B cell (primary cell): ENCODE measurements around the gene RGS10. TPM values are rescaled to one million over a fixed set of nuclear protein-coding genes. Genes with fewer than 3 reads are reported as not detected.

Experiments
- ATAC-seq: fragments of 200-7000 bp; cut with Tn5 transposase; one replicate; pipeline ENCODE4 v1.10.0; 2021; ENCODE audit warnings: low read depth, mild to moderate bottlenecking, moderate number of reproducible peaks, moderate library complexity
- CTCF ChIA-PET: fragments of 350-600 bp; sonication (Branson Sonifier 250); formaldehyde crosslinking; loops from one replicate; lab custom pipeline; 2021; ENCODE audit warnings: antibody characterized with exemption, inconsistent platforms; lab: Charles Lee
- POLR2A ChIA-PET: fragments of 350-600 bp; sonication (Branson Sonifier 250); formaldehyde crosslinking; loops from one replicate; lab custom pipeline; 2021; ENCODE audit warnings: antibody characterized with exemption; lab: Charles Lee
- DNase-seq: peaks from one replicate; pipeline ENCODE4 v3.0.0; 2013
- H2AFZ ChIP-seq: 2 replicates; pipeline ENCODE4 v1.6.1; 2012; ENCODE audit warnings: mild to moderate bottlenecking, low read depth, low read length; ENCODE audit not compliant: insufficient read depth, poor library complexity, severe bottlenecking
- H3K27ac ChIP-seq, 2 donors: 1 replicate in 1 of 2; 2 replicates in 1 of 2; pipeline ENCODE4 v1.5.1; 2012 to 2013; ENCODE audit warnings: low read length in 2 of 2, mild to moderate bottlenecking in 2 of 2, moderate library complexity in 1 of 2
- H3K27me3 ChIP-seq, 4 experiments: fragments of 200-600 bp in 1 of 4; sonication (generic) in 1 of 4; replicated peaks in 1 of 4; 1 replicate in 2 of 4; 2 replicates in 2 of 4; pipeline versions ENCODE4 v1.6.1 to v1.7.0; 2013 to 2016; ENCODE audit warnings: low read length in 3 of 4, mild to moderate bottlenecking in 2 of 4, mixed read lengths in 1 of 4, moderate library complexity in 1 of 4; ENCODE audit not compliant: insufficient read depth in 4 of 4, control insufficient read depth in 3 of 4; ENCODE audit errors: control extremely low read depth in 1 of 4
- H3K36me3 ChIP-seq, 2 experiments: replicated peaks in 1 of 2; 1 replicate in 1 of 2; 2 replicates in 1 of 2; pipeline versions ENCODE4 v1.6.1 to v1.7.1; 2013; ENCODE audit warnings: low read length in 1 of 2; ENCODE audit not compliant: insufficient read depth in 2 of 2, control insufficient read depth in 1 of 2; ENCODE audit errors: control extremely low read depth in 1 of 2, extremely low read depth in 1 of 2
- H3K4me1 ChIP-seq, 2 donors: fragments of 200-600 bp in 1 of 2; sonication (generic) in 1 of 2; 1 replicate in 1 of 2; 2 replicates in 1 of 2; pipeline versions ENCODE4 v1.5.1 to v1.6.1; 2013 to 2017; ENCODE audit warnings: low read length in 2 of 2; ENCODE audit not compliant: control insufficient read depth in 2 of 2, insufficient read depth in 2 of 2
- H3K4me2 ChIP-seq: replicated peaks from 2 replicates; pipeline ENCODE3; 2012; ENCODE audit warnings: mild to moderate bottlenecking, low read depth, low read length; ENCODE audit not compliant: poor library complexity, severe bottlenecking
- H3K4me3 ChIP-seq, 5 experiments: fragments of 200-600 bp in 1 of 5; sonication (generic) in 1 of 5; 1 replicate in 3 of 5; 2 replicates in 2 of 5; pipeline versions ENCODE4 v1.5.1 to v1.7.0; 2011 to 2016; ENCODE audit warnings: low read length in 4 of 5, mild to moderate bottlenecking in 4 of 5, low read depth in 2 of 5, control low read depth in 1 of 5, moderate library complexity in 1 of 5; ENCODE audit not compliant: insufficient read depth in 1 of 5; ENCODE audit errors: control extremely low read depth in 1 of 5, extremely low read depth in 1 of 5
- H3K79me2 ChIP-seq: fragments of 200-600 bp; sonication (generic); one replicate; pipeline ENCODE4 v1.6.0; 2016; ENCODE audit warnings: low read length; ENCODE audit not compliant: control insufficient read depth, insufficient read depth
- H3K9ac ChIP-seq: fragments of 200-600 bp; sonication (generic); 2 replicates; pipeline ENCODE4 v1.6.1; 2017; ENCODE audit warnings: mild to moderate bottlenecking, low read length, moderate library complexity
- H3K9me3 ChIP-seq, 3 donors: one replicate each; pipeline versions ENCODE4 v1.6.1 to v1.7.1; 2013; ENCODE audit warnings: low read length in 2 of 3; ENCODE audit not compliant: control insufficient read depth in 2 of 3, insufficient read depth in 1 of 3; ENCODE audit errors: control extremely low read depth in 1 of 3
- H4K20me1 ChIP-seq: 2 replicates; pipeline ENCODE4 v1.6.0; 2012; ENCODE audit warnings: mild to moderate bottlenecking, low read length; ENCODE audit not compliant: insufficient read depth, control insufficient read depth, poor library complexity, severe bottlenecking
- H3K27ac Mint-ChIP-seq: one replicate; pipeline ENCODE4 v1.8.0; 2021; ENCODE audit warnings: mixed read lengths
- H3K27me3 Mint-ChIP-seq: one replicate; pipeline ENCODE4 v1.8.0; 2021; ENCODE audit warnings: mixed read lengths
- H3K4me1 Mint-ChIP-seq: one replicate; pipeline ENCODE4 v1.8.0; 2021; ENCODE audit warnings: mixed read lengths
- H3K4me3 Mint-ChIP-seq: one replicate; pipeline ENCODE4 v1.8.0; 2021; ENCODE audit warnings: mixed read lengths
- H3K9me3 Mint-ChIP-seq: one replicate; pipeline ENCODE4 v1.8.0; 2022; ENCODE audit warnings: mixed read lengths; ENCODE audit not compliant: insufficient read depth
- EZH2 ChIP-seq: IDR thresholded peaks from 2 replicates; pipeline ENCODE4 v1.6.1; 2012; ENCODE audit warnings: borderline replicate concordance, low read depth, mild to moderate bottlenecking, moderate library complexity, low read length; ENCODE audit not compliant: insufficient read depth, poor library complexity, severe bottlenecking
- WGBS: methylation state at CpG from one replicate; pipeline ENCODE4 v1.1.5; 2013; ENCODE audit warnings: missing lambda C conversion rate; ENCODE audit not compliant: insufficient coverage; 5-methylcytosine and 5-hydroxymethylcytosine counted together
- intact Hi-C: fragments of 100-400 bp; cut with micrococcal nuclease; formaldehyde crosslinking; loops from one replicate; pipeline ENCODE4 v1.10.0; 2022
- polyA plus RNA-seq: library from polyadenylated mRNA; depleted of rRNA; stranded (reverse); fragments of >200 nt; gene quantifications from 2 replicates; pipeline ENCODE4 v1.2.3, GENCODE V29; 2012
- total RNA-seq, 2 donors: library from RNA; stranded (reverse); fragments of 120-200 nt in 1 of 2; gene quantifications; 1 replicate in 1 of 2; 2 replicates in 1 of 2; pipeline versions ENCODE4 v1.2.3 to v1.2.4, GENCODE V29; 2013 to 2022
- TF ChIP-seq, protein P1 (sequence below): fragments of 200-600 bp; IDR thresholded peaks from one replicate; pipeline ENCODE4 v1.8.0; 2022; ENCODE audit warnings: antibody characterized with exemption, mild to moderate bottlenecking

RGS10 gene
- total and polyA plus RNA-seq, 2 donors (not counting 1 experiment from before 2014, with no cell fraction given): 10.9 to 20.3 TPM

DNA sequence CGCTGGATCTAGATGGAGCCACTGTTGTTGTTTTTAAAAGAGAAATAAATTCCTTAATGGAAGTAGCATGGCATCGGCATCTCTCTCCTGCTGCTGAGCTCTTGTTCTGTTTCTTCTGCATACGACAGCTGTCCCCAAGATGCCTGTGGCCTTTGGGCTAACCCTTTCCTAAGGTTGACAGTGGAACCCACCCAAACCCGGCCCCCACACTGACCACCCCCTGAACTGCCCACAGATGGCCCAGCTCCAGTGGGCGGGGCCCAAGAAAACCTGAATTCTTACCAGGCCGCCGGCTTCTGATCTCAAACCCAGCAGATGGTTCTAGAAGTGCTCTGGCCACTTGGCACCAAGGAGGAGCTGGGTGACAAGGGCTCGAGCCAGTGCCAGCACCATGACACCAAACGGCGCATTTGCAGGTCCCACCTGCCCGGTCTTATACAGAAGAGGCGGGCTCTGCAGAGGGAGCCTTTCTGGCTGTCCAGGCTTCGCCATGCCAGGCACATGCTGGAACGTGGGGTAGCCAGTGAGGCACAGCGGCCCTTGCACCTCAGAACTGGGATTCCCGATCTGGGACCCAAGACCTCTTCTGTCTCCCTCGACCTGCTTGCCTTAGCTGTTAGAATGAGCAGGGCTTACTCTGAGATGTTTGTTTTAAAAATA lies 82.7 kb downstream of the RGS10 start:
- Histone ChIP-seq H3K27ac (no peak overlapping the region), H2AFZ (no peak overlapping the region), H3K9me3 (peaks cover 0 to 4% (median 0%) of the 10 kb centered on the region in 3 donors), H3K79me2 (no peaks in the 10 kb centered on the region), H3K27me3 (no peaks in the 10 kb centered on the region), H3K36me3 (peaks cover 0 to 10% of the 10 kb centered on the region in 2 experiments), H3K4me3 (no peak overlapping the region), H3K9ac (no peak overlapping the region), H4K20me1 (no peaks in the 10 kb centered on the region), H3K4me1 (peaks cover 6 to 29% of the 10 kb centered on the region in 2 donors), H3K4me2 (no peak overlapping the region)
- no peak for TF ChIP-seq EZH2
- TF ChIP-seq, protein P1, sequence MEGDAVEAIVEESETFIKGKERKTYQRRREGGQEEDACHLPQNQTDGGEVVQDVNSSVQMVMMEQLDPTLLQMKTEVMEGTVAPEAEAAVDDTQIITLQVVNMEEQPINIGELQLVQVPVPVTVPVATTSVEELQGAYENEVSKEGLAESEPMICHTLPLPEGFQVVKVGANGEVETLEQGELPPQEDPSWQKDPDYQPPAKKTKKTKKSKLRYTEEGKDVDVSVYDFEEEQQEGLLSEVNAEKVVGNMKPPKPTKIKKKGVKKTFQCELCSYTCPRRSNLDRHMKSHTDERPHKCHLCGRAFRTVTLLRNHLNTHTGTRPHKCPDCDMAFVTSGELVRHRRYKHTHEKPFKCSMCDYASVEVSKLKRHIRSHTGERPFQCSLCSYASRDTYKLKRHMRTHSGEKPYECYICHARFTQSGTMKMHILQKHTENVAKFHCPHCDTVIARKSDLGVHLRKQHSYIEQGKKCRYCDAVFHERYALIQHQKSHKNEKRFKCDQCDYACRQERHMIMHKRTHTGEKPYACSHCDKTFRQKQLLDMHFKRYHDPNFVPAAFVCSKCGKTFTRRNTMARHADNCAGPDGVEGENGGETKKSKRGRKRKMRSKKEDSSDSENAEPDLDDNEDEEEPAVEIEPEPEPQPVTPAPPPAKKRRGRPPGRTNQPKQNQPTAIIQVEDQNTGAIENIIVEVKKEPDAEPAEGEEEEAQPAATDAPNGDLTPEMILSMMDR: no peak
- peaks cover 2% of the 10 kb centered on the region for H3K9me3 Mint-ChIP-seq
- intact Hi-C loops: no loop called here
- ATAC-seq (no peak), DNase-seq (no peak)
- POLR2A ChIA-PET: interaction anchor here (0.7 kb wide), 1 partner anchor 19 kb away, joined by 9 read pairs; no protein-coding TSS in a partner anchor
- CTCF ChIA-PET: interaction anchor here (1.9 to 3.3 kb wide), 2 partner anchors 14 to 30 kb away, joined by 6 to 14 read pairs; no protein-coding TSS in a partner anchor
- no peaks in the 10 kb centered on the region for H3K27me3 Mint-ChIP-seq
- H3K27ac Mint-ChIP-seq: no peak overlapping the region
- no peak overlapping the region for H3K4me3 Mint-ChIP-seq
- 90% methylated on average over 14 of the region's 17 CpGs for WGBS
- H3K4me1 Mint-ChIP-seq: peaks cover 29% of the 10 kb centered on the region
